Liver (tissue), 3 donors: ENCODE results near the gene XYLB.

ENCODE experiments used
- CTCF ChIP-seq: fragments of 150-350 bp; IDR thresholded peaks from 2 replicates; pipeline ENCODE4 v1.5.1; 2017; ENCODE audit warnings: improper control_type of control experiment, low read depth, low read length; ENCODE audit not compliant: missing input control
- FOXA1 ChIP-seq: IDR thresholded peaks from 2 replicates; pipeline ENCODE4 v1.6.1; 2016; ENCODE audit warnings: antibody characterized with exemption
- GABPA ChIP-seq, 2 donors: IDR thresholded peaks in 1 of 2; conservative IDR thresholded peaks in 1 of 2; 2 replicates each; pipeline ENCODE4 v1.6.1; 2016; ENCODE audit warnings: antibody characterized with exemption in 2 of 2, mild to moderate bottlenecking in 1 of 2, moderate library complexity in 1 of 2
- HNF4G ChIP-seq: IDR thresholded peaks from 2 replicates; pipeline ENCODE4 v1.6.1; 2016; ENCODE audit warnings: antibody characterized with exemption
- JUND ChIP-seq, 2 donors: IDR thresholded peaks; 2 replicates each; pipeline ENCODE4 v1.6.1; 2016; ENCODE audit warnings: antibody characterized with exemption in 2 of 2
- MAX ChIP-seq: IDR thresholded peaks from 2 replicates; pipeline ENCODE4 v1.6.1; 2016; ENCODE audit warnings: antibody characterized with exemption
- RAD21 ChIP-seq, 2 donors: IDR thresholded peaks; 2 replicates each; pipeline ENCODE4 v1.6.1; 2016; ENCODE audit warnings: antibody characterized with exemption in 2 of 2, mild to moderate bottlenecking in 2 of 2
- REST ChIP-seq: IDR thresholded peaks from 2 replicates; pipeline ENCODE4 v1.6.1; 2016; ENCODE audit warnings: antibody characterized with exemption, mild to moderate bottlenecking
- RXRA ChIP-seq, 2 donors: IDR thresholded peaks; 2 replicates each; pipeline ENCODE4 v1.6.1; 2017 to 2018; ENCODE audit warnings: antibody characterized with exemption in 2 of 2, mild to moderate bottlenecking in 1 of 2
- SP1 ChIP-seq: IDR thresholded peaks from 2 replicates; pipeline ENCODE4 v1.6.1; 2018; ENCODE audit warnings: antibody characterized with exemption, mild to moderate bottlenecking
- TAF1 ChIP-seq: conservative IDR thresholded peaks from 2 replicates; pipeline ENCODE4 v1.6.1; 2016; ENCODE audit warnings: antibody characterized with exemption, mild to moderate bottlenecking
- ZBTB33 ChIP-seq: IDR thresholded peaks from 2 replicates; pipeline ENCODE4 v1.6.1; 2016; ENCODE audit warnings: antibody characterized with exemption
- TF ChIP-seq, protein P1 (sequence below): IDR thresholded peaks from 2 replicates; pipeline ENCODE4 v1.6.1; 2016; ENCODE audit warnings: antibody characterized with exemption
- donor health status: healthy.
- donor health status: healthy.

DNA sequence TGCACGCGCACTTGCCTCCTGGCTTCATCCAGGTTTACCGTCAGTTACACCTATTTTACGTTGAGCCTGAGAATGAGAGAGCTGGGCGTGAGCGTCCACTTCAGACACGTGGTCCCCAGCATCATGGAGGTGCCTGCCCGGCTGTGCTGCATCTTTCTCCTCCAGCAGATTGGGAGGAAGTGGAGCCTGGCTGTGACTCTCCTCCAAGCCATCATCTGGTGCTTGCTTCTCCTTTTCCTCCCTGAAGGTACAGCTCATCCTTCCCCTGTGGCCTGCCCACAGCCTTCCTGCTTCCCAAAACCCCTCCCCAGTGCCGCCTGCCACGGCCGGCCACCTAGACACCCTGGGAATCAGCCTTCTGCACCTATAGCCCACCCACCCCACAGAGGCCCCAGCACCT, 32.9 kb upstream of the XYLB start:
- no peak for TF ChIP-seq CTCF
- no peak for TF ChIP-seq MAX
- no peak for TF ChIP-seq REST
- no peak for TF ChIP-seq GABPA (IDR thresholded peaks at IDR 0.05 in 1 of 2, conservative IDR thresholded peaks at IDR 0.05 in 1 of 2)
- TF ChIP-seq TAF1 = no peak
- TF ChIP-seq ZBTB33 = no peak
- TF ChIP-seq RAD21 (IDR thresholded peaks at IDR 0.05) = no peak
- no peak for TF ChIP-seq SP1
- TF ChIP-seq HNF4G = no peak
- no peak for TF ChIP-seq RXRA (IDR thresholded peaks at IDR 0.05)
- no peak for TF ChIP-seq JUND (IDR thresholded peaks at IDR 0.05)
- TF ChIP-seq, protein P1, sequence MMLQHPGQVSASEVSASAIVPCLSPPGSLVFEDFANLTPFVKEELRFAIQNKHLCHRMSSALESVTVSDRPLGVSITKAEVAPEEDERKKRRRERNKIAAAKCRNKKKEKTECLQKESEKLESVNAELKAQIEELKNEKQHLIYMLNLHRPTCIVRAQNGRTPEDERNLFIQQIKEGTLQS = no peak
- TF ChIP-seq FOXA1 = no peak
